GM13976 (cell line): ENCODE results near the gene SYNPO.

Source experiments
- DNase-seq: peaks from one replicate; pipeline ENCODE4 v3.0.0; 2012; ENCODE audit warnings: low spot score
- CTCF ChIP-seq: IDR thresholded peaks from 2 replicates; pipeline ENCODE4 v1.5.1; 2012; ENCODE audit warnings: borderline replicate concordance, mild to moderate bottlenecking; ENCODE audit not compliant: insufficient read depth; ENCODE audit errors: extremely low read depth, missing control alignments, control extremely low read depth
- in situ Hi-C: fragments of 300-500 bp; cut with MboI; formaldehyde crosslinking; loops from one replicate; pipeline ENCODE4 v1.12.0; 2022; ENCODE audit warnings: low sequenced_read_pairs, mixed read lengths, inconsistent platforms; ENCODE audit not compliant: unreplicated experiment

SYNPO gene

GRCh38 chr5:150670275-150670947, 30.0 kb downstream of the SYNPO start:
- no peak for DNase-seq
- in situ Hi-C loops: loop anchor here (25.0 kb wide), 1 partner anchor 208 kb away; no protein-coding TSS in a partner anchor
- no peak for TF ChIP-seq CTCF

- in situ Hi-C loops: loop anchor here (25.0 kb wide), 1 partner anchor 209 kb away; no protein-coding TSS in a partner anchor
These were observed 30.5 kb downstream of the SYNPO start for GRCh38 chr5:150670948-150671310.

GRCh38 chr5:150671509-150672236, 31.2 kb downstream of the SYNPO start:
- TF ChIP-seq CTCF: no peak
- in situ Hi-C loops: loop anchor here (25.0 kb wide), 1 partner anchor 209 kb away; no protein-coding TSS in a partner anchor
- peak; percentile 53 for DNase-seq

More at GRCh38 chr5:150670948-150671310, 30.5 kb downstream of the SYNPO start:
- no peak for DNase-seq
- no peak for TF ChIP-seq CTCF

GRCh38 chr5:150672237-150672883, 31.9 kb downstream of the SYNPO start:
- peak; percentile 56 for DNase-seq
- in situ Hi-C loops: loop anchor here (25.0 kb wide), 1 partner anchor 210 kb away; no protein-coding TSS in a partner anchor
- TF ChIP-seq CTCF: no peak

GRCh38 chr5:150672884-150673275, 32.4 kb downstream of the SYNPO start:
- no peak for TF ChIP-seq CTCF
- DNase-seq: no peak
- in situ Hi-C loops: loop anchor here (25.0 kb wide), 1 partner anchor 211 kb away; no protein-coding TSS in a partner anchor

- no peak for TF ChIP-seq CTCF
- in situ Hi-C loops: loop anchor here (25.0 kb wide), 1 partner anchor 212 kb away; no protein-coding TSS in a partner anchor
- no peak for DNase-seq
These were observed 33.9 kb downstream of the SYNPO start for GRCh38 chr5:150674341-150674821.
